Measurements from ENCODE around the gene TP53I13. TPM values are rescaled to one million over a fixed set of nuclear protein-coding genes. Genes with fewer than 3 reads are reported as not detected.

TP53I13 gene
- total and polyA plus RNA-seq, 4 experiments from 2014 or later = 31.5 to 158 (median 98.1) TPM

DNA sequence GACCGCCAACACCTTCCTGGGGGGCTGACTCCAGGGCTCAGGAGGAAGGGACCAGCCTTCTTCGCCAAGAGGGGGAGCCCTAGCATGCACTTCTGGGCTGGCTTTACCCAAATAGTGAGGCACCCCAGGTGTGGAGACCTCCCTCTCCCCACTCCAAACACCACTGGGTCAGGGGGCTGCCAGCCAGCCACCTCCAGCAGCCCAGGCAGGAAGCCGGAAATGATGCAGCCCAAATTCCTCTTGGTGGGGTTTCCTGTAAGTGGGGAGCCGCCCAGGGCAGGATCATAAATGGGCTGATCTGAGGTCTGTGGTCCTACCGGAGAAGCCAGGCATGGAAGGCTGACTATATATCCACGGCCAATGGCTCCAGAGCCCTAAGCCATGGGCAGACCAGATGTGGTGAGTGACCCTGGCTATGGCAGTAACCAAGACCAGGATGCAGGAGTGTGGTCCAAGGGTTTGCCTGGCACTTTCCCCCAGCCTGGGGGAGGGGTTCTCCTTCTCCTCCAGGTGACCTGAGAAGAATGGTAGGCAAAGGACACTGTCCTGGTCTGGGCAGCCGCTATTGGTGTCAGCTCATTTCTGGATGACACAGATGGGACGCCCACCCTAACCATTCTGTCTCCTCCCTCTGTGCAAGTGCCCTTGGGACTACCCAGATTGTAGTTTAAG lies 16.7 kb downstream of the TP53I13 start:
- peaks cover 4 to 19% of the 10 kb centered on the region in 2 donors for H3K36me3 Mint-ChIP-seq
- Histone ChIP-seq H3K27ac (ENCODE audit: low read depth, low read length) (peak overlapping the region; percentile 17), H3K36me3 (ENCODE audit: insufficient read depth, low read length) (peaks cover 6% of the 10 kb centered on the region), H3K4me1 (ENCODE audit: insufficient read depth, low read length) (peaks cover 59% of the 10 kb centered on the region), H3K9me3 (ENCODE audit: control insufficient read depth in 1 of 2, low read length in 2 of 2) (no peaks in the 10 kb centered on the region), H3K27me3 (ENCODE audit: insufficient read depth, low read length) (no peaks in the 10 kb centered on the region), H3K4me3 (ENCODE audit: low read length in 2 of 2) (no peak overlapping the region)
- H3K27ac Mint-ChIP-seq = peak overlapping the region in 6 of 7 donors; percentile 40 to 77 (median 62)
- CTCF ChIA-PET (ENCODE audit: partially characterized antibody) = interaction anchor here (0.7 to 28.5 kb wide), 4 partner anchors 12 to 346 kb away, joined by 3 to 523 read pairs (median 6); partner anchors contain the start of gene CORO6
- intact Hi-C loops (cut with micrococcal nuclease) = loop anchor here (5.0 kb wide), 1 partner anchor 177 kb away; no protein-coding TSS in a partner anchor
- H3K4me3 Mint-ChIP-seq = peak overlapping the region; percentile 10 to 65 (median 44)
- POLR2A ChIA-PET (ENCODE audit: partially characterized antibody) = interaction anchor here (10.7 to 12.9 kb wide), 2 partner anchors 17 to 31 kb away, joined by 115 to 127 read pairs; partner anchors contain the start of genes ABHD15 and TP53I13
- peaks cover 32 to 67% (median 45%) of the 10 kb centered on the region in 4 donors for H3K4me1 Mint-ChIP-seq
- DNase-seq = peak in 1 of 5 donors; percentile 21
- no peaks in the 10 kb centered on the region for H3K9me3 Mint-ChIP-seq
- no peaks in the 10 kb centered on the region for H3K27me3 Mint-ChIP-seq

DNA sequence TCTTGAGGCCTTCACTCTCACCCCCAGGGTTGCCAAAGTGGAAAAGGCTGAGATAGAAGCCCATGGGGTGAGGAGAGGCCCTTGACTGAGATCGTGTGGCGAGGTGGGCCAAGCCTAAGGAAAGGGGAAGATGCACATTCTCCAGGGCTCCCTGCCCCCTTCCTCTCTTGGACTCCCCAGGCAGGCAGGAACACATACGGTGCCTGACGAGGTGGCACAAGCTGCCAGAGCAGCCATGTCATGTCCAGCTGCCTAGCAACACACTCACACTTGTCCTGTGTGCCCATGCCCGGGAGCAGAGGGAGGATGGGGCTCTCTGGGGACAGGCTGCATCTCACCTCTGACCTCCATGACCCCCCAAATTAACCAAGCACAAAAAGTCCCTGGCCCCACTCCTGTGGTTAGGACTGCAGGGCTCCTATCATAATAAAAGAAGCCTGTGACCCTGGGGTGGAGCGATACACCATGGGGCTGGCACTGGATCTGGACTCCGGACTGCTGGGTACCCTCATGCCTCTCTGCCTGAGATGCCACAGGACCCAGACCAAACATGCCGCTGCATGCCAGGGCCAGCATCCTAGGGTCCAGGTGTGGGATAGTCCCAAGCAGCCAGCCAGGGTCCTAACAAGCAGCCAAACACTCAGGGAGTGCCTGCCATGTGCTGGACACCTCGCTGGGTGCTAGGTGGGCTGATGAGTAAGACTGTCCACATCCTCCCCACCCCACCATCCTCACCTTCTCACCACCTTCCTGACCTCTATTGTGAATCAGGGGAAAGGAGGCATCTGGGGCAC lies 18.4 kb downstream of the TP53I13 start:
- peaks cover 0 to 15% of the 10 kb centered on the region in 2 donors for H3K36me3 Mint-ChIP-seq
- H3K4me1 Mint-ChIP-seq = peaks cover 38 to 75% (median 55%) of the 10 kb centered on the region in 4 donors
- peaks cover 71% of the 10 kb centered on the region for H3K4me1 ChIP-seq (ENCODE audit: insufficient read depth, low read length)
- no peaks in the 10 kb centered on the region for H3K9me3 ChIP-seq (ENCODE audit: control insufficient read depth in 1 of 2, low read length in 2 of 2)
- H3K9me3 Mint-ChIP-seq = no peaks in the 10 kb centered on the region
- intact Hi-C loops (cut with micrococcal nuclease) = loop anchor here (5.0 kb wide), 1 partner anchor 175 kb away; no protein-coding TSS in a partner anchor
- DNase-seq = no peak
- no peaks in the 10 kb centered on the region for H3K27me3 Mint-ChIP-seq
- H3K4me3 ChIP-seq (ENCODE audit: low read length in 2 of 2) = no peak overlapping the region
- H3K27ac ChIP-seq (ENCODE audit: low read depth, low read length) = peak overlapping the region; percentile 50
- H3K27me3 ChIP-seq (ENCODE audit: insufficient read depth, low read length) = no peaks in the 10 kb centered on the region
- H3K4me3 Mint-ChIP-seq = peak overlapping the region; percentile 59 to 97 (median 95)
- peaks cover 3% of the 10 kb centered on the region for H3K36me3 ChIP-seq (ENCODE audit: insufficient read depth, low read length)
- ChIA-PET POLR2A (ENCODE audit: partially characterized antibody) (interaction anchor here (1.4 to 12.9 kb wide), 6 partner anchors 18 to 217 kb away, joined by 3 to 127 read pairs (median 21); partner anchors contain the start of genes ABHD15 and TP53I13), CTCF (ENCODE audit: partially characterized antibody) (interaction anchor here (0.8 to 28.5 kb wide), 7 partner anchors 10 to 344 kb away, joined by 3 to 523 read pairs (median 5); partner anchors contain the start of genes CORO6 and TP53I13)
- H3K27ac Mint-ChIP-seq = peak overlapping the region; percentile 43 to 92 (median 73)

DNA sequence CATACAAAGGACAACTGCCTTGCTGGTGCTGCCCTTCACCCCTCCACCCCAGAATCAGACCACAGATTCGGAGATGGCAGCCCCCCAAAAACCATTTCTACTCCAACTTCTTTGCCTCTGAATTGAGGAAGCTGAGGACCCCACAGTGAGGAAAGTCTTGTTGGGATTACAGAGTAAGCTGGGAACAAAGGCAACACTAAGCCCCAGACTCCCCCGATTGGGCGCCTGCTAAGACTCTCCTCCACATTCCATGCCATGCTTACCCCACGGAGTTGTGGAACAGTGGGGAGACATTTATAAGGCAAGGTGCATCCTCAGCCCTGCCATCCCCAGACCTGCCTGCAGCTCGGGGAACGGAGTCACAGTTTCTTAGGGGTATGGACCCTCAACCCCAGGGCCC lies 19.1 kb downstream of the TP53I13 start:
- Mint-ChIP-seq H3K27me3 (no peaks in the 10 kb centered on the region), H3K9me3 (no peaks in the 10 kb centered on the region), H3K36me3 (peaks cover 0 to 8% of the 10 kb centered on the region in 2 donors), H3K4me3 (peak overlapping the region; percentile 93 to 97 (median 95)), H3K27ac (peak overlapping the region; percentile 30 to 94 (median 66)), H3K4me1 (peaks cover 35 to 82% (median 58%) of the 10 kb centered on the region in 4 donors)
- no peak for DNase-seq
- peaks cover 79% of the 10 kb centered on the region for H3K4me1 ChIP-seq (ENCODE audit: insufficient read depth, low read length)
- peak overlapping the region; percentile 61 to 76 for H3K4me3 ChIP-seq (ENCODE audit: low read length in 2 of 2)
- no peaks in the 10 kb centered on the region for H3K9me3 ChIP-seq (ENCODE audit: control insufficient read depth in 1 of 2, low read length in 2 of 2)
- intact Hi-C loops (cut with micrococcal nuclease) = loop anchor here (5.0 kb wide), 1 partner anchor 175 kb away; no protein-coding TSS in a partner anchor
- POLR2A ChIA-PET (ENCODE audit: partially characterized antibody) = interaction anchor here (1.0 to 10.7 kb wide), 9 partner anchors 9 to 218 kb away, joined by 3 to 115 read pairs (median 12); partner anchors contain the start of genes ABHD15 and TP53I13
- no peaks in the 10 kb centered on the region for H3K36me3 ChIP-seq (ENCODE audit: insufficient read depth, low read length)
- CTCF ChIA-PET (ENCODE audit: partially characterized antibody) = interaction anchor here (0.8 to 28.5 kb wide), 4 partner anchors 15 to 192 kb away, joined by 3 to 523 read pairs (median 7); partner anchors contain the start of genes CORO6 and TP53I13
- no peaks in the 10 kb centered on the region for H3K27me3 ChIP-seq (ENCODE audit: insufficient read depth, low read length)
- H3K27ac ChIP-seq (ENCODE audit: low read depth, low read length) = peak overlapping the region; percentile 50

DNA sequence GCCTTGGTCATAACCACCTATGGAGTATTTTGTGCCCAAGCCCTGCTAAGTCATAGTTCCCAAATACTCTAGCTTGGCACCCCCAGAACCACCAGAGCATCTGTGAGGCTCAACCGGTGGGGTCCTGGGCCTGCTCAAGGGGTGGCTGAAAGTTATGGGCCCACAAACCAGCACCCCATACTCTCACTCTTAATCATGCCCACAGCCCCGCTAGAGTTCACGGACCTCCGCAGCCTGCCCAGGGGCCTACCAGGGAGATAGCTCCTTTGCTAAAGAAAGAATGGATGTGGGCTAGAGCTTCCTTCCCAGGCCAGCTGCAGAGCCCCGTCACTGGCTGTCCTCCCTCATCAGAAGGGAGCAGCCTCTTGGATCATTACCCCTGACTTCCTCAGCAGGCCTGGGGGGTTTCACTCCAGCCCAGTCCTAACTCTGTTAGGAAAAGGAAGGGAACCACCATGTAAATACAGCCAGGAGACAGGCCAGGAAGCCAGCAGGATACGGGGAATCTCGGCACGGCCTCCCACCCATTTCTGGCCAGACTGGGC lies 19.6 kb downstream of the TP53I13 start:
- Mint-ChIP-seq H3K9me3 (no peaks in the 10 kb centered on the region), H3K27ac (peak overlapping the region; percentile 86 to 97 (median 94))
- DNase-seq = no peak

DNA sequence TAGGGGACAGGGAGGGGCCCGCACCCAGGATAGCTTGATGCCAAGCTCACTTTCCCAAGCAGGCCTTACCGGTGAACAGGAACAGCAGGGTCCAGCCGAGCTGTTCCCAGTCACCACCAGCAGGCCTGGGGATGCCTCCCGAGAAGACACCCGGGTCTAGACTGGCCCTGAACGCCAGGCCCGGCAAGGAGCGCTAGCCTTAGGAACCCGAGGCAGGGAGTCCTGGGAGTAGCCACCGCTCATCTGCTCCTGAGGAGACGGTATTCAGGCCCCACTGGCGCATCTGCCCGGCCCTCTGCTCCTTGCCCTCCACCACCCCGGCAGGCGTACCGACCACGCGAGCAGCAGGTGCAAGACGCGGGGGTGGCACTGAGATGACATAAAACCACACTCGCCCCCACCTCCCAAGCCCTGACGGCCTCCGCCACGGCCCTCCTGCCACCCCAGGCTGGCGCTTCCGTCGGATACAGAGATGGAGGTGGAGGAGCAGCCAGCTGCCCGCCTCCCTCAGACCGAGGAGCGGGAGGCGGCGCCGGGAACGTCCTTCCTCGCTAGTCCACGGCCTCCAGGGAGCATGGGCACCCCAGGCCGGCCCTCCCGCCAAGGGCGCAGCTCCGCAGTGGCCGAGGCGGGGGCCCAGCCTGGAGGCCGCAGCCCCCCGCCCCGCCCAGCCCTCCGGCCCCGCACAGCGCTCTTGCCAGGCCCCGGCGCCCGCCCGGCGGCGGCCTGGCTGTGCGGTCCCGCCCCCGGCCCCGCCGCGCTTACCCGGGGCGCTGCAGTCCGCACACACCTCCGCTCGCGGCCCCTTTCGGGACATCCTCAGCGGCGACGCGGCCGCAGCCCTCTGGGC lies 20.3 kb downstream of the TP53I13 start:
- ChIA-PET CTCF (ENCODE audit: partially characterized antibody) (interaction anchor here (0.9 to 28.5 kb wide), 5 partner anchors 9 to 342 kb away, joined by 3 to 523 read pairs (median 7); partner anchors contain the start of genes CORO6 and SSH2), POLR2A (ENCODE audit: partially characterized antibody) (interaction anchor here (0.6 to 10.7 kb wide), 12 partner anchors 8 to 294 kb away, joined by 3 to 115 read pairs (median 5); partner anchors contain the start of genes ABHD15 and TP53I13)
- no peaks in the 10 kb centered on the region for H3K36me3 ChIP-seq (ENCODE audit: insufficient read depth, low read length)
- H3K4me1 ChIP-seq (ENCODE audit: insufficient read depth, low read length) = peaks cover 85% of the 10 kb centered on the region
- H3K27ac Mint-ChIP-seq = peak overlapping the region; percentile 68 to 97 (median 92)
- intact Hi-C loops (cut with micrococcal nuclease) = loop anchor here (1.0 to 5.0 kb wide), 4 partner anchors 20 to 342 kb away; partner anchors contain the start of genes SSH2 and TP53I13
- H3K4me3 ChIP-seq (ENCODE audit: low read length in 2 of 2) = peak overlapping the region; percentile 61 to 76
- H3K27me3 ChIP-seq (ENCODE audit: insufficient read depth, low read length) = no peaks in the 10 kb centered on the region
- peaks cover 0 to 4% of the 10 kb centered on the region in 2 donors for H3K36me3 Mint-ChIP-seq
- H3K9me3 Mint-ChIP-seq = no peaks in the 10 kb centered on the region
- peak overlapping the region; percentile 93 to 97 (median 95) for H3K4me3 Mint-ChIP-seq
- no peaks in the 10 kb centered on the region for H3K27me3 Mint-ChIP-seq
- H3K27ac ChIP-seq (ENCODE audit: low read depth, low read length) = peak overlapping the region; percentile 50
- peak in 4 of 5 donors; percentile 36 to 67 (median 39) for DNase-seq
- H3K9me3 ChIP-seq (ENCODE audit: control insufficient read depth in 1 of 2, low read length in 2 of 2) = no peaks in the 10 kb centered on the region
- H3K4me1 Mint-ChIP-seq = peaks cover 35 to 81% (median 60%) of the 10 kb centered on the region in 4 donors

More for the DNA sequence above, 19.6 kb downstream of the TP53I13 start:
- no peaks in the 10 kb centered on the region for H3K36me3 ChIP-seq (ENCODE audit: insufficient read depth, low read length)
- Mint-ChIP-seq H3K4me1 (peaks cover 35 to 85% (median 60%) of the 10 kb centered on the region in 4 donors), H3K36me3 (peaks cover 0 to 4% of the 10 kb centered on the region in 2 donors), H3K4me3 (peak overlapping the region; percentile 93 to 97 (median 95)), H3K27me3 (no peaks in the 10 kb centered on the region)
- CTCF ChIA-PET (ENCODE audit: partially characterized antibody) = interaction anchor here (0.8 to 28.5 kb wide), 6 partner anchors 9 to 342 kb away, joined by 3 to 523 read pairs (median 6); partner anchors contain the start of genes CORO6, SSH2 and TP53I13
- POLR2A ChIA-PET (ENCODE audit: partially characterized antibody) = interaction anchor here (0.9 to 10.7 kb wide), 11 partner anchors 9 to 294 kb away, joined by 3 to 115 read pairs (median 6); partner anchors contain the start of genes ABHD15 and TP53I13
- peak overlapping the region; percentile 50 for H3K27ac ChIP-seq (ENCODE audit: low read depth, low read length)
- H3K9me3 ChIP-seq (ENCODE audit: control insufficient read depth in 1 of 2, low read length in 2 of 2) = no peaks in the 10 kb centered on the region
- peak overlapping the region; percentile 61 to 76 for H3K4me3 ChIP-seq (ENCODE audit: low read length in 2 of 2)
- peaks cover 82% of the 10 kb centered on the region for H3K4me1 ChIP-seq (ENCODE audit: insufficient read depth, low read length)
- intact Hi-C loops (cut with micrococcal nuclease) = loop anchor here (5.0 kb wide), 1 partner anchor 174 kb away; no protein-coding TSS in a partner anchor
- no peaks in the 10 kb centered on the region for H3K27me3 ChIP-seq (ENCODE audit: insufficient read depth, low read length)
